ENCODE data around the gene DNAJC10.
"Not testable (repeated sequence)": the region's sequence is repeated elsewhere in the genome, so short reads cannot be mapped to it uniquely, and the experiment has no call there.

DNAJC10 gene

GRCh38 chr2:182726473-182726872 lies 10.4 kb downstream of the DNAJC10 start:
- Histone ChIP-seq H3K9ac (ENCODE audit: low read depth, low read length) (no peak overlapping the region), H3K4me1 (ENCODE audit: control insufficient read depth, insufficient read depth, low read length) (no peaks in the 10 kb centered on the region), H3K27me3 (ENCODE audit: control insufficient read depth, insufficient read depth, low read length) (no peaks in the 10 kb centered on the region), H3K9me3 (replicated peaks; ENCODE audit: low read length) (no peaks in the 10 kb centered on the region), H3K4me3 (ENCODE audit: low read length) (no peak overlapping the region), H3K4me2 (ENCODE audit: low read length) (no peak overlapping the region), H3K36me3 (ENCODE audit: insufficient read depth, low read length) (peaks cover 45% of the 10 kb centered on the region)

GRCh38 chr2:182728014-182728413 lies 12.0 kb downstream of the DNAJC10 start:
- Histone ChIP-seq H3K4me1 (ENCODE audit: control insufficient read depth, insufficient read depth, low read length) (no peaks in the 10 kb centered on the region), H3K4me3 (ENCODE audit: low read length) (no peak overlapping the region), H3K9ac (ENCODE audit: low read depth, low read length) (no peak overlapping the region), H3K4me2 (ENCODE audit: low read length) (no peak overlapping the region), H3K36me3 (ENCODE audit: insufficient read depth, low read length) (peaks cover 53% of the 10 kb centered on the region), H3K27me3 (ENCODE audit: control insufficient read depth, insufficient read depth, low read length) (no peaks in the 10 kb centered on the region), H3K9me3 (replicated peaks; ENCODE audit: low read length) (no peaks in the 10 kb centered on the region)

GRCh38 chr2:182729710-182730339 lies 13.8 kb downstream of the DNAJC10 start:
- H3K4me1 ChIP-seq (ENCODE audit: control insufficient read depth, insufficient read depth, low read length) = no peaks in the 10 kb centered on the region
- H3K4me2 ChIP-seq (ENCODE audit: low read length) = no peak overlapping the region
- H3K9me3 ChIP-seq (replicated peaks; ENCODE audit: low read length) = no peaks in the 10 kb centered on the region
- peaks cover 45% of the 10 kb centered on the region for H3K36me3 ChIP-seq (ENCODE audit: insufficient read depth, low read length)
- H3K9ac ChIP-seq (ENCODE audit: low read depth, low read length) = no peak overlapping the region
- H3K27me3 ChIP-seq (ENCODE audit: control insufficient read depth, insufficient read depth, low read length) = no peaks in the 10 kb centered on the region
- H3K4me3 ChIP-seq (ENCODE audit: low read length) = no peak overlapping the region

DNA sequence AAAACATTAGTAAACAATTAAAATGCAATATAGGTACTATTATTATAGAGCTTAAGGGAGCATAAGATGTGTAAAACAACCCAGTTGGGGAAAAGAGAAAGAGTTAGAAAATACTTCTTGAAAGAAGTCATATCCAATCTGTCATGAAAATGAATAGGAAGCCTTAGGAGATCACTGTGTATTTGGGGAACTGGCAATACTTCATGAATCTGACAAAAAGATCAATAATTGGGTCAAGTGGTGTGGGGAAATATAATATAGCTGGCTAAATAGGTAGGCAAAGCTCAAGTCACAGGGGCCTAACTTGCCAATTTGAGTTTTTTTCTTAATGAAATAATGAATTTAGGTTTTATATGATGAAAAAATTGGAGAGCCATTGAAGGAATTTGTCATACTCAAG lies 14.4 kb downstream of the DNAJC10 start:
- Histone ChIP-seq H3K4me1 (ENCODE audit: control insufficient read depth, insufficient read depth, low read length) (no peaks in the 10 kb centered on the region), H3K4me3 (ENCODE audit: low read length) (no peak overlapping the region), H3K9ac (ENCODE audit: low read depth, low read length) (no peak overlapping the region), H3K36me3 (ENCODE audit: insufficient read depth, low read length) (peaks cover 38% of the 10 kb centered on the region), H3K9me3 (replicated peaks; ENCODE audit: low read length) (no peaks in the 10 kb centered on the region), H3K27me3 (ENCODE audit: control insufficient read depth, insufficient read depth, low read length) (no peaks in the 10 kb centered on the region), H3K4me2 (ENCODE audit: low read length) (no peak overlapping the region)

DNA sequence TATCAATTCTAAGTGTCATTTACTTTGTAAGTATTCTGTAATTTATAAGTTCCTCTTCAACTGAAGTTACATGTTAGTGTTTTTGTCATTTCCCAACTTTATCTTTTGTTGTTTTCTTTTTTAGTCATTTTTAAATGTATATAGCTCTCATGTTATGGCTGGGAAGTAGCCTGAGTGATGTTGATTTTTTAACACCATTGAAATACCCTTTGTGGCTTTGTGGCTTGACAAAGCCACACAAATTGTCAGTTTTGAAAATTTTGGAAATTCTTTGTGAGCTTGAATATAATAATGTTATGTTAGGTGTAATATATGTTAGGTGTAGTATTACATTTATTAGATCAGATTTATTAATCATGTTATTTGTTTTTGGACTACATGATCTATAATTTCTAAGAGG lies 16.7 kb downstream of the DNAJC10 start:
- no peak overlapping the region for H3K9ac ChIP-seq (ENCODE audit: low read depth, low read length)
- H3K4me1 ChIP-seq (ENCODE audit: control insufficient read depth, insufficient read depth, low read length) = no peaks in the 10 kb centered on the region
- no peaks in the 10 kb centered on the region for H3K27me3 ChIP-seq (ENCODE audit: control insufficient read depth, insufficient read depth, low read length)
- peaks cover 39% of the 10 kb centered on the region for H3K36me3 ChIP-seq (ENCODE audit: insufficient read depth, low read length)
- H3K4me3 ChIP-seq (ENCODE audit: low read length) = no peak overlapping the region
- no peak overlapping the region for H3K4me2 ChIP-seq (ENCODE audit: low read length)
- no peaks in the 10 kb centered on the region for H3K9me3 ChIP-seq (replicated peaks; ENCODE audit: low read length)

GRCh38 chr2:182733572-182733971 lies 17.5 kb downstream of the DNAJC10 start:
- peaks cover 42% of the 10 kb centered on the region for H3K36me3 ChIP-seq (ENCODE audit: insufficient read depth, low read length)
- H3K9me3 ChIP-seq (replicated peaks; ENCODE audit: low read length) = no peaks in the 10 kb centered on the region
- no peak overlapping the region for H3K4me2 ChIP-seq (ENCODE audit: low read length)
- H3K4me1 ChIP-seq (ENCODE audit: control insufficient read depth, insufficient read depth, low read length) = no peaks in the 10 kb centered on the region
- H3K9ac ChIP-seq (ENCODE audit: low read depth, low read length) = no peak overlapping the region
- no peaks in the 10 kb centered on the region for H3K27me3 ChIP-seq (ENCODE audit: control insufficient read depth, insufficient read depth, low read length)
- no peak overlapping the region for H3K4me3 ChIP-seq (ENCODE audit: low read length)

- not testable (repeated sequence) for H3K4me1 ChIP-seq (ENCODE audit: control insufficient read depth, insufficient read depth, low read length); H3K9me3 ChIP-seq (replicated peaks; ENCODE audit: low read length); H3K9ac ChIP-seq (ENCODE audit: low read depth, low read length); H3K4me3 ChIP-seq (ENCODE audit: low read length); H3K27me3 ChIP-seq (ENCODE audit: control insufficient read depth, insufficient read depth, low read length); H3K4me2 ChIP-seq (ENCODE audit: low read length)
- peaks cover 38% of the 10 kb centered on the region for H3K36me3 ChIP-seq (ENCODE audit: insufficient read depth, low read length)
Observed at GRCh38 chr2:182736856-182737255, 20.8 kb downstream of the DNAJC10 start.

GRCh38 chr2:182740701-182741100 lies 24.6 kb downstream of the DNAJC10 start:
- Histone ChIP-seq H3K9ac (ENCODE audit: low read depth, low read length) (no peak overlapping the region), H3K9me3 (replicated peaks; ENCODE audit: low read length) (no peaks in the 10 kb centered on the region), H3K4me3 (ENCODE audit: low read length) (no peak overlapping the region), H3K27me3 (ENCODE audit: control insufficient read depth, insufficient read depth, low read length) (no peaks in the 10 kb centered on the region), H3K36me3 (ENCODE audit: insufficient read depth, low read length) (peaks cover 59% of the 10 kb centered on the region), H3K4me2 (ENCODE audit: low read length) (no peak overlapping the region), H3K4me1 (ENCODE audit: control insufficient read depth, insufficient read depth, low read length) (no peaks in the 10 kb centered on the region)

GRCh38 chr2:182741620-182742019 lies 25.6 kb downstream of the DNAJC10 start:
- Histone ChIP-seq H3K9me3 (replicated peaks; ENCODE audit: low read length) (no peaks in the 10 kb centered on the region), H3K27me3 (ENCODE audit: control insufficient read depth, insufficient read depth, low read length) (no peaks in the 10 kb centered on the region), H3K4me1 (ENCODE audit: control insufficient read depth, insufficient read depth, low read length) (no peaks in the 10 kb centered on the region), H3K4me3 (ENCODE audit: low read length) (no peak overlapping the region), H3K36me3 (ENCODE audit: insufficient read depth, low read length) (peaks cover 54% of the 10 kb centered on the region), H3K4me2 (ENCODE audit: low read length) (no peak overlapping the region), H3K9ac (ENCODE audit: low read depth, low read length) (no peak overlapping the region)

GRCh38 chr2:182744490-182744889 lies 28.4 kb downstream of the DNAJC10 start:
- peaks cover 39% of the 10 kb centered on the region for H3K36me3 ChIP-seq (ENCODE audit: insufficient read depth, low read length)
- no peaks in the 10 kb centered on the region for H3K27me3 ChIP-seq (ENCODE audit: control insufficient read depth, insufficient read depth, low read length)
- no peak overlapping the region for H3K9ac ChIP-seq (ENCODE audit: low read depth, low read length)
- no peak overlapping the region for H3K4me3 ChIP-seq (ENCODE audit: low read length)
- no peaks in the 10 kb centered on the region for H3K9me3 ChIP-seq (replicated peaks; ENCODE audit: low read length)
- no peaks in the 10 kb centered on the region for H3K4me1 ChIP-seq (ENCODE audit: control insufficient read depth, insufficient read depth, low read length)
- no peak overlapping the region for H3K4me2 ChIP-seq (ENCODE audit: low read length)

DNA sequence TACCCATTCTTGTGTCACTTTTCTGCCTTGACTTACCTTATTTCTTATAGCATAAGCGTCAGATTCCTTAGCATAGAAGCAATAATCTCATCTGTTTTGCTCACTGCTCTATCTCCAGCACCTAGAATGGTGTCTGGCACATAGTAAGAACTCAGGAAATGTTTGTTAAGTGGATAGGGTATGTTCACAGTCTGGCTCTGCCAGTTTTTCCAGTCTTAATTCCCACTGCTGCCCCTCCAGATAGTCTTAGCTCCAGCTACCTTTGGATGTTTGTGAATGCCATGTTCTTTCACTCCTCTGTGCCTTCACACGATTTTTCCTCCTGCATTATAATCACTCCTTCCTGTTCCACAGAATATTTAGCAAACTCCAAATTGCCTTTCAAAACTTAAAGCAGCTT lies 29.0 kb downstream of the DNAJC10 start:
- Histone ChIP-seq H3K9ac (ENCODE audit: low read depth, low read length) (no peak overlapping the region), H3K9me3 (replicated peaks; ENCODE audit: low read length) (no peaks in the 10 kb centered on the region), H3K36me3 (ENCODE audit: insufficient read depth, low read length) (peaks cover 44% of the 10 kb centered on the region), H3K4me3 (ENCODE audit: low read length) (no peak overlapping the region), H3K27me3 (ENCODE audit: control insufficient read depth, insufficient read depth, low read length) (no peaks in the 10 kb centered on the region), H3K4me2 (ENCODE audit: low read length) (no peak overlapping the region), H3K4me1 (ENCODE audit: control insufficient read depth, insufficient read depth, low read length) (no peaks in the 10 kb centered on the region)

GRCh38 chr2:182745894-182746293 lies 29.8 kb downstream of the DNAJC10 start:
- H3K4me3 ChIP-seq (ENCODE audit: low read length); H3K9me3 ChIP-seq (replicated peaks; ENCODE audit: low read length); H3K27me3 ChIP-seq (ENCODE audit: control insufficient read depth, insufficient read depth, low read length); H3K4me2 ChIP-seq (ENCODE audit: low read length); H3K4me1 ChIP-seq (ENCODE audit: control insufficient read depth, insufficient read depth, low read length); H3K9ac ChIP-seq (ENCODE audit: low read depth, low read length): not testable (repeated sequence)
- H3K36me3 ChIP-seq (ENCODE audit: insufficient read depth, low read length) = peaks cover 44% of the 10 kb centered on the region

Data from skeletal muscle satellite cell (primary cell).